SW 1271 (cell line): Measurements from ENCODE around the gene DNAJC1.
"Not testable (repeated sequence)": the region's sequence is repeated elsewhere in the genome, so short reads cannot be mapped to it uniquely, and the experiment has no call there.

ENCODE experiments used
- DNase-seq, 2 experiments: peaks; one replicate each; lab custom pipeline; 2025; lab: John Stamatoyannopoulos, UW

Gene DNAJC1

DNA sequence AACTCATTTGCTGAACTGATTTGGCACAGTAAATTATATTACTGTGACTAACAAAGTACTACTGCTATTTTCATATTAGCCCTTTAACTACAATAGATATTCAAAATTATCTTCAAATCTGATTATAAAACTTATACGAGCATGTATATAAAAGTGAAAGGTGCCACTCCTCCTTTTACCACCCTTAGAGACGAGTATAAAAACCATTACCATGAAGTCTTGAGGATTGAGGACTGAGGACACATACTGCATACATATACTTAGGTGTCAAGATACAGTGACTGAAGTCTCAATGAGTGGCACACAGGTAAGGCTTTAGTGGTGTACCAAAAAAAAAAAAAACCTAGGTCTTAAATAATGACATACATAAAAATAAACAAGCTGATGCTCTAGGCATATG lies 98.6 kb downstream of the DNAJC1 start:
- no peak for DNase-seq

GRCh38 chr10:21899736-21900135 lies 103.8 kb downstream of the DNAJC1 start:
- DNase-seq: no peak

GRCh38 chr10:21895932-21896331 lies 107.6 kb downstream of the DNAJC1 start:
- DNase-seq: no peak

DNA sequence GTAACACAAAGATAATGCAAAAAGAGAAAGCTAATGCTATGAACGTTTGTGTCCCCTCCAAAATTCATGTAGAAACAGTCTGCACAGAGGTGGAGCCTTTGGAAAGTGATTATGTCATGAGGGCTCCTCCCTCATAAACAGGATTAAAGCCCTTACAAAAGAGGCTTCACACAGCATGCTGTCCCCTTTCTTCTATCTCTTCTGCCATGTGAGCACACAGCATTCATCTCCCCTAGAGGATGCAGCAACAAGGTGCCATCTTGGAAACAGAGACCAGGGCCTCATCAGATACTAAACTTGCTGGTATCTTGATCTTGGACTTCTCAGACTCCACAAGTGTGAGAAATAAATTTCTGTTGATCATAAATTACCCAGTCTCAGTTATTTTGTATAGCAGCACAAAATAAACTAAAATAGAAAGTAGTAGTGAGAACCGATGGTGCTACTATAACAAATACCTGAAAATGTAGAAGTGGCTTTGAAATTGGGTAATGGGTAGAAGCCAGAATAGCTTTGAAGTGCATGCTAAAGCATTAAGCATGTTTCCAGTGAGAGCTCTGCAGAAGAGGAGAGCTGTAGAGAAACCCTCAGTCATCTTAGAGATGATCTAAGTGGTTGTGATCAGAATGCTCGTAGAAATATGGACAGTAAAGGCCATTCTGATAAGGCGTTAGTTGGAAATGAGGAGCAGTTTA lies 108.7 kb downstream of the DNAJC1 start:
- no peak for DNase-seq

GRCh38 chr10:21891439-21891838 lies 112.1 kb downstream of the DNAJC1 start:
- DNase-seq: no peak

DNA sequence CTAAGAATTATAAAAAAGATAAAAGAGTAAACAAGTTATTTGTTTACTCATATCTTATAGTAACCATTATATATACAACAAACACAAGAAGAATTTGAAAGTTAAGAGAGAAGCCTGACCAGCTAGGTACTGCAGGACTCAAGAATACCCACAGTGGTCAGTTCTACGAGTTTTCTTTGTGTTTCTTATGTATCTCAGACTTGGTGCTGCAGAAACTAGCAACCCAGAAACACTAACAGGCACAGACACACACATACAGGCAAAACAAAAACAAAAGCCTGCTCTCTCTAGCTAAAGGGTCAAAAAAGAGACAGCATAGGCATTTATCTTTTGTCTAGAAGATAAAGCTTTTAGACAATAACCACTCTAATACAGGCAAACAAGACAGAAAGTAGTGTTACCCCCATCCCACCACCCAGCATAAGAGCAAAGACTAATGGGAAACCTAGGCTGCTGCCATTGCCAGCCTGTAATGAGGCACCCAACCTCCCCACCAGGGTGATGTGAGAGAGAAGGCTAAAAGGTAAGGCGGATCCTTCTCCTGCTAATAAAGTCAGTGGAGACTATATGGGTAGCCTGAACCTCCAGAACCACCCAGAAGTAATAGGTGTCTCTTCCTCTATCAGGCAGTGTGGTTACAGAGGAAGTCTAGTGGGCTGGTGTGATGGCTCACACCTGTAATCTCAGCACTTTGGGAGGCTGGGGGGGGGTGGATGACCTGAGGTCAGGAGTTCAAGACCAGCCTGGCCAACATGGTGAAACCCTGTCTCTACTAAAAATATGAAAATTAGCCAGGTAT lies 113.9 kb downstream of the DNAJC1 start:
- DNase-seq: no peak

- no peak for DNase-seq
These were observed 114.6 kb downstream of the DNAJC1 start for GRCh38 chr10:21888959-21889358.

- no peak for DNase-seq
These were observed 117.6 kb downstream of the DNAJC1 start for GRCh38 chr10:21885940-21886339.

- DNase-seq: no peak
These were observed 130.3 kb downstream of the DNAJC1 start for GRCh38 chr10:21873198-21873597.

DNA sequence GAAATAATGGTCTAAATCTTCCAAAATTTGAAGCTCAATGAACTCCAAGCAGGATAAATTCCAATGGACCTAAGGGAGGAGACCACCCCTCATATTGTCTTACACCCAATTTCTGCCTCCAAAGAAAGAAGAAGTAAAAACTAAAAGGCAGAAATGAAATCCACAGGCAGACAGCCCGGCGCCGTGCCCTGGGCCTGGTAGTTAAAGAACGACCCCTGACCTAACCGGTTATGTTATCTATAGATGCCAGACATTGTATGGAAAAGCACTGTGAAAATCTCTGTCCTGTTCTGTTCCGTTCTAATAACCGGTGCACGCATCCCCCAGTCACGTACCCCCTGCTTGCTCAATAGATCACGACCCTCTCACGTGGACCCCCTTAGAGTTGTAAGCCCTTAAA lies 130.8 kb downstream of the DNAJC1 start:
- DNase-seq: not testable (repeated sequence)

DNA sequence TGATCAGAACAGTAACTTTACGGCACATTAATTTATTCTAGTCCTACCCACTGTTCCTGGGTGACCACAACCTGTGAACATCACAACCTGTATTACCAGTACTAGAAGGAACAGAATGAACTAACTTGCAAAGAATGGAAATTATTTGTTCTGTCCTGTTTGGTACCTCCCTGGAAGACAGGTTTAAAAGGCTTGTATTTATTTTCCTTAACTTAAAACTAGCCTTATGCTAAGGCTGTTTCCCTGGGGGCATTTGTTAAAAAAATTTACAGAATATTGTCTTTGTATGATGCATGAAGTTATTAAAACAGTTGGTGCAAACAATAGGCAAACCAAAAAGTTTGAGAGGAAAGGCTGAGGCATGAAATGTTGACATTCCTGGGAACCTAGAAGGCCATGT lies 132.7 kb downstream of the DNAJC1 start:
- no peak for DNase-seq

DNA sequence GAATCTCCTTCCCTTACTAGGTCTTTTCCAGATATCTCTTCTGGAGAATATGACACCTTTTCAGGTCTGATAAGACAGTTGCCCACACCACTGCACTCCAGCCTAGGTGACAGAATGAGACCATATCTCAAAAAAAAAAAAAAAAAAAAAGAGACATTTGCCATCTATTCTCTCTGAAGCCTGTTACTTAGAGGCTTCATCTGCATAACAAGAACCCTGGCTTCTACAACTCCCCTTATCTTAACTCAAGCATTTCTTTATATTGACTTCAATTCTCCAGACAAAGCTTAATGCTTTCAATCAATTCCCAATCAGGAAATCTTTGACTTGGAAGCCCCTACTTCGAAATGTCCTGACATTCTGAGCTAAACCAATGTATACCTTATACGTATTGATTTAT lies 134.4 kb downstream of the DNAJC1 start:
- DNase-seq: not testable (repeated sequence)

GRCh38 chr10:21860718-21861117 lies 142.8 kb downstream of the DNAJC1 start:
- DNase-seq: no peak

GRCh38 chr10:21858455-21858854 lies 145.1 kb downstream of the DNAJC1 start:
- DNase-seq: no peak

- DNase-seq: no peak
These were observed 153.9 kb downstream of the DNAJC1 start for GRCh38 chr10:21849607-21850006.

- DNase-seq: no peak
These were observed 159.9 kb downstream of the DNAJC1 start for GRCh38 chr10:21843645-21844044.

DNA sequence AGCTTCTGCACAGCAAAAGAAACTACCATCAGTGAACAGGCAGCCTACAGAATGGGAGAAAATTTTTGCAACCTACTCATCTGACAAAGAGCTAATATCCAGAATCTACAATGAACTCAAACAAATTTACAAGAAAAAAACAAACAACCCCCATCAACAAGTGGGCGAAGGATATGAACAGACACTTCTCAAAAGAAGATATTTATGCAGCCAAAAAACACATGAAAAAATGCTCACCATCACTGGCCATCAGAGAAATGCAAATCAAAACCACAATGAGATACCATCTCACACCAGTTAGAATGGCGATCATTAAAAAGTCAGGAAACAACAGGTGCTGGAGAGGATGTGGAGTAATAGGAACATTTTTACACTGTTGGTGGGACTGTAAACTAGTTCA lies 162.3 kb downstream of the DNAJC1 start:
- DNase-seq: not testable (repeated sequence)

DNA sequence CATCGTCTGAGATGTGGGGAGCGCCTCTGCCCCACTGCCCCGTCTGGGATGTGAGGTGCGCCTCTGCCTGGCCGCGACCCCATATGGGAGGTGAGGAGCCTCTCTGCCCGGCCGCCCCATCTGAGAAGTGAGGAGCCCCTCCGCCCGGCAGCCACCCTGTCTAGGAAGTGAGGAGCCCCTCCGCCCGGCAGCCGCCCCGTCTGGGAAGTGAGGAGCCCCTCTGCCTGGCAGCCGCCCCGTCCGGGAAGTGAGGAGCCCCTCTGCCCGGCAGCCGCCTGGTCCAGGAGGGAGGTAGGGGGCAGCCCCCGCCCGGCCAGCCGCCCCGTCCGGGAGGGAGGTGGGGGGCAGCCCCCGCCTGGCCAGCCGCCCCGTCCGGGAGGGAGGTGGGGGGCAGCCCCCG lies 166.0 kb downstream of the DNAJC1 start:
- not testable (repeated sequence) for DNase-seq

- not testable (repeated sequence) for DNase-seq
These were observed 169.0 kb downstream of the DNAJC1 start for GRCh38 chr10:21834574-21834973.

DNA sequence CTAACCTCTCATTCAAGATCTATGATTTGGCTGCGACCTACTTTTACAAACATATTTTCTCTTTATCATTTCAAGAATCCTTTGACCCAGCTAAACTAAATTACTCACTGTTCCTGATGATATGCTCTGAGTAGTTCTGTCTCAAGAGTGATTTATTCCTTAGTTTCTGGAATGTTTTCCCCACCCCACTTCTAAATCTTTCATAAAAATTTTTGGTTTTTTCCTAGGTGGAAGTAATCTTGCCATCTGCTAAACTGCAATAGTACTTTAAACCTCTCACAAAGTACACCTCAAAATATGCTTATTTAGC lies 170.8 kb downstream of the DNAJC1 start:
- no peak for DNase-seq

DNA sequence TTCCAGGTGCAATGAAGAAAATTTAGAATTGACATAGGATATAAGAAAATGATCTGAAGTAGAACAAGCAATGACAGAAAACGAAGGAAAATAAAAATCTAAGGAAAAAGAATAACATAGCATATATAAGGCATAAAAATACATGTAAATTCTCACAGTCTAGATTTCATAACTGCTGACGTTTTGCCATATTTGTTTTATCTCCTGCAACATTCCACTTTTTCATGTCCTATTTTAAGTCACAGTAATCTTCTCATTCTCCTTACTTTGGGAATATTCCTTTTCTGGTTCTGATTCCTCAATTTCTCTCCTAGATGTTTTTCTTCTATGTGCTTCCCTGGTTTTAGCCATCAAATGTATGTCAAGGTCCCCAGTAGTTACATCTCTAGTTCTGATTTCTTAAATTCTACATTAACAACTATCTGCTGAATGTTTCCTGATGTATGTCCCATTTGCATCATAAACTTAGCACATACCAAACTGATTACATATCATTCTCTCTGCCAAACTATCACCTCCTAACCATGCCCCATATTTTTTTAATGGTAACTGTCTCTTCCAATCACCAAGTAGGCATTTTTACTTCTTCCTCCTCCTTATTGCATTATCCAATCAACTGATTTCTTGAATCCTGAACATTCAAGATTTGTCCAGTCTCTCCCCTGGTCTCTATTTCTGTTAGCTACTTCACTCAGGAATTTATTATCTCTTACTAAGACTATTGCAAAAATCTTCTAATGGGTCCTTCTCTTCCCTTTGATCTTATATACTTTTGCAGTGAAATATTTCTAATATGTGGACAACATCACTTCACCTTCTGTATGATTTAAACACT lies 171.3 kb downstream of the DNAJC1 start:
- DNase-seq: no peak

DNA sequence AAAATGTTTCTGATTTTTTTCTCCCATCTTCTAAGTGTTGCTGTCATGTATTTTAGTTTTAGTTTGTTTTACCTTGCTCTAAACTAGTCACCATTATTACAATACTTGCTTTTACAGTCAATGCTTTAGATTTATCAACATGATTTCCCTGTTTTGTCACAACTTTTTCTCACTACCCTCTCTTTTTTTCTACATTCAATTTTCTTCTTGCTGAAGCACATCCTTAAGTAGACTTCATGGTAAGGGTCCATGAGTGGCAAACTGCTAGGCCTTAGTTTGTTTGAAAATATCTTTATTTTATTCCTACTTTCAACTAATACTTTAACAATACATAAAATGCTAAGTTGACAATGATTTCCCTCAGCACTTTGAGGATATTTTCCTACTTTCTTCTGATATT lies 173.5 kb downstream of the DNAJC1 start:
- no peak for DNase-seq

- no peak for DNase-seq
These were observed 176.2 kb downstream of the DNAJC1 start for GRCh38 chr10:21827308-21827707.
